Iris pigment epithelial cell (primary cell): Measurements from ENCODE around the gene DNAJB6.

Source experiments
- DNase-seq: peaks from one replicate; pipeline ENCODE4 v3.0.0-alpha.2; 2011; ENCODE audit warnings: low read depth

Gene DNAJB6

GRCh38 chr7:157466867-157467261, 130.1 kb downstream of the DNAJB6 start:
- DNase-seq: no peak
